ENCODE results near the gene APOOL.

The APOOL gene

GRCh38 chrX:85089321-85089840, 85.7 kb downstream of the APOOL start:
- no peak for DNase-seq

GRCh38 chrX:85107407-85107806, 103.7 kb downstream of the APOOL start:
- no peak for DNase-seq

- DNase-seq: no peak
Measured at GRCh38 chrX:85108165-85108564, 104.5 kb downstream of the APOOL start.

- peak; percentile 0 for DNase-seq
Measured at GRCh38 chrX:85109235-85109634, 105.6 kb downstream of the APOOL start.

GRCh38 chrX:85111347-85111746, 107.7 kb downstream of the APOOL start:
- DNase-seq: peak; percentile 0

- DNase-seq: no peak
Measured at GRCh38 chrX:85112293-85112692, 108.6 kb downstream of the APOOL start.

- DNase-seq: no peak
Measured at GRCh38 chrX:85113746-85114145, 110.1 kb downstream of the APOOL start.

- no peak for DNase-seq
Measured at GRCh38 chrX:85114171-85114570, 110.5 kb downstream of the APOOL start.

GRCh38 chrX:85114776-85115175, 111.1 kb downstream of the APOOL start:
- DNase-seq: no peak

- DNase-seq: no peak
Measured at GRCh38 chrX:85115252-85115651, 111.6 kb downstream of the APOOL start.

GRCh38 chrX:85136409-85136808, 132.7 kb downstream of the APOOL start:
- no peak for DNase-seq

GRCh38 chrX:85139422-85139821, 135.7 kb downstream of the APOOL start:
- no peak for DNase-seq

- no peak for DNase-seq
Measured at GRCh38 chrX:85140964-85141363, 137.3 kb downstream of the APOOL start.
